CD1c-positive myeloid dendritic cell (primary cell): Measurements from ENCODE around the gene RHOBTB3.
A peak's percentile ranks its signal among the peaks of the same experiment; 100 is the strongest.
"Not testable (repeated sequence)": the region's sequence is repeated elsewhere in the genome, so short reads cannot be mapped to it uniquely, and the experiment has no call there.

ENCODE experiments used
- DNase-seq: peaks from one replicate; pipeline ENCODE4 v3.0.0-alpha.2; 2016; ENCODE audit errors: extremely low spot score

Gene RHOBTB3

GRCh38 chr5:95730730-95731570 is at the start of gene RHOBTB3:
TSS of gene RHOBTB3 (plus strand) at chr5:95731336. CDS start at chr5:95731683, 347 bp downstream.
- peak; percentile 57 for DNase-seq

- no peak for DNase-seq
These were observed 48.2 kb upstream of the RHOBTB3 start, which contains the start of gene SPATA9 for GRCh38 chr5:95682891-95683290. TSS of gene SPATA9 (minus strand) at chr5:95682991. CDS start at chr5:95682854, 137 bp downstream.

GRCh38 chr5:95684361-95684760 is 46.8 kb upstream of the RHOBTB3 start:
- DNase-seq = no peak

- no peak for DNase-seq
These were observed 44.5 kb upstream of the RHOBTB3 start for GRCh38 chr5:95686651-95687050.

- DNase-seq = no peak
These were observed 41.5 kb upstream of the RHOBTB3 start for GRCh38 chr5:95689680-95690079.

- no peak for DNase-seq
These were observed 40.8 kb upstream of the RHOBTB3 start for GRCh38 chr5:95690333-95690732.

- no peak for DNase-seq
These were observed 33.1 kb upstream of the RHOBTB3 start for GRCh38 chr5:95697781-95698681.

GRCh38 chr5:95699337-95699736 is 31.8 kb upstream of the RHOBTB3 start:
- no peak for DNase-seq

GRCh38 chr5:95701074-95701473 is 30.1 kb upstream of the RHOBTB3 start:
- DNase-seq = no peak

GRCh38 chr5:95704150-95704549 is 27.0 kb upstream of the RHOBTB3 start:
- no peak for DNase-seq

GRCh38 chr5:95706196-95706595 is 24.9 kb upstream of the RHOBTB3 start:
- not testable (repeated sequence) for DNase-seq

GRCh38 chr5:95707055-95707454 is 24.1 kb upstream of the RHOBTB3 start:
- DNase-seq = no peak

- not testable (repeated sequence) for DNase-seq
These were observed 23.5 kb upstream of the RHOBTB3 start for GRCh38 chr5:95707534-95708188.

GRCh38 chr5:95708876-95709275 is 22.3 kb upstream of the RHOBTB3 start:
- no peak for DNase-seq

GRCh38 chr5:95709967-95710650 is 21.0 kb upstream of the RHOBTB3 start:
- no peak for DNase-seq

GRCh38 chr5:95710651-95711500 is 20.3 kb upstream of the RHOBTB3 start:
- not testable (repeated sequence) for DNase-seq

GRCh38 chr5:95711501-95712346 is 19.4 kb upstream of the RHOBTB3 start:
- no peak for DNase-seq

GRCh38 chr5:95712347-95712958 is 18.7 kb upstream of the RHOBTB3 start:
- no peak for DNase-seq

- not testable (repeated sequence) for DNase-seq
These were observed 17.9 kb upstream of the RHOBTB3 start for GRCh38 chr5:95713246-95713645.
